ENCODE data around the gene ATP13A5.

Gene ATP13A5

GRCh38 chr3:193250492-193250891 lies 128.1 kb downstream of the ATP13A5 start:
- H2BK5ac ChIP-seq (ENCODE audit: low read length), result no peak overlapping the region
- H3K4ac ChIP-seq (ENCODE audit: low read length), result no peak overlapping the region
- no peak overlapping the region for H3K4me3 ChIP-seq (ENCODE audit: low read length in 2 of 2)
- no peak overlapping the region for H3K23ac ChIP-seq (ENCODE audit: low read depth, low read length, poor library complexity)
- H2AFZ ChIP-seq (ENCODE audit: low read length), result no peak overlapping the region
- no peak overlapping the region for H3K9ac ChIP-seq (ENCODE audit: low read depth, low read length, poor library complexity)
- no peaks in the 10 kb centered on the region for H3K79me1 ChIP-seq (ENCODE audit: low read depth, low read length)
- H2AK5ac ChIP-seq (ENCODE audit: low read depth, low read length), result no peak overlapping the region
- no peak overlapping the region for H3K18ac ChIP-seq (ENCODE audit: low read length)
- no peaks in the 10 kb centered on the region for H3K36me3 ChIP-seq (replicated peaks in 1 of 2; ENCODE audit: control insufficient read depth in 2 of 2, insufficient read depth in 2 of 2, low read length in 2 of 2)
- H4K8ac ChIP-seq (ENCODE audit: low read depth, low read length), result no peak overlapping the region
- H3K9me3 ChIP-seq (replicated peaks in 1 of 2; ENCODE audit: control insufficient read depth in 2 of 2, insufficient read depth in 1 of 2, low read depth in 1 of 2, low read length in 2 of 2), result peaks cover 0 to 4% of the 10 kb centered on the region in 2 donors
- no peak overlapping the region for H3K14ac ChIP-seq (ENCODE audit: low read length)
- no CpG with 5 or more reads among the region's 4 CpGs for WGBS, 2 donors (ENCODE audit: extremely low coverage in 2 of 2, insufficient read length in 2 of 2, insufficient replicate concordance in 1 of 2)
- no peak overlapping the region for H3K27ac ChIP-seq (replicated peaks; ENCODE audit: low read length)
- no peak overlapping the region for H2BK15ac ChIP-seq (ENCODE audit: low read length)
- H2BK12ac ChIP-seq (ENCODE audit: low read length), result no peak overlapping the region
- no peak overlapping the region for H4K91ac ChIP-seq (ENCODE audit: low read depth, low read length, poor library complexity)
- no peaks in the 10 kb centered on the region for H3K4me1 ChIP-seq (ENCODE audit: control insufficient read depth in 2 of 2, insufficient read depth in 1 of 2, low read depth in 1 of 2, low read length in 2 of 2)
- H3K4me2 ChIP-seq (ENCODE audit: insufficient read depth, low read length, poor library complexity, severe bottlenecking), result no peak overlapping the region
- no peaks in the 10 kb centered on the region for H3K27me3 ChIP-seq (ENCODE audit: control insufficient read depth in 3 of 3, insufficient read depth in 3 of 3, low read depth in 1 of 3, low read length in 3 of 3)
- no peak overlapping the region for H2BK120ac ChIP-seq (ENCODE audit: low read depth, low read length)
- no peak for DNase-seq (ENCODE audit: low spot score)

DNA sequence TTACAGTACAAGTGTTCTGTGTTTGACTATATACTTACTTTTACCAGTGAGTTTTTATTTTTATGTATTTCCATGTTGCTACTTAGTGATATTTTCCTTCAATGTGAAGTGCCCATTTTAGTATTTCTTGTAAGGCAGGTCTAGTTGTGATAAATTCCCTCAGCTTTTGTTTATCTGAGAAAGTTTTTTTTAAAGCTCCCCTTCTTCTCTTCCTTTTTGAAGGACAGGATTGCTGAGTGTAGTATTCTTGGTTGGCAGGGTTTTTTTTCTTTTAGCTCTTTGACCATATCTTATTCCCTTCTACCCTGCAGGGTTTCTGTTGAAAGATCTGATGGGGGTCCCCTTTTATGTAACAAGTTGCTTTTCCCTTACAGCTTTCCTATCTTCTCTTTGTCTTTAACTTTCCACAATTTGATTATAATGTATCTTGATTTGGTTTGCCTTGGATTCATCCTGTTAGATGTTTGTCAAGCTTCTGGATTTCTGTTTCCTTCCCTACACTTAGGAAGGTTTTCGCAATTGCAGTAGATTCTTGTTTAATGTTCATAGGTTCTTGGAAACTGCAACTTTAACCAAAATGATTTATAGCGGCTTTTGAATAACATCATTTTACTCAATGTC lies 129.6 kb downstream of the ATP13A5 start:
- Histone ChIP-seq H2AK5ac (ENCODE audit: low read depth, low read length) (no peak overlapping the region), H2AFZ (ENCODE audit: low read length) (no peak overlapping the region), H2BK120ac (ENCODE audit: low read depth, low read length) (no peak overlapping the region), H3K4ac (ENCODE audit: low read length) (no peak overlapping the region), H2BK5ac (ENCODE audit: low read length) (no peak overlapping the region), H3K9ac (ENCODE audit: low read depth, low read length, poor library complexity) (no peak overlapping the region), H3K9me3 (replicated peaks in 1 of 2; ENCODE audit: control insufficient read depth in 2 of 2, insufficient read depth in 1 of 2, low read depth in 1 of 2, low read length in 2 of 2) (peaks cover 0 to 4% of the 10 kb centered on the region in 2 donors), H3K27ac (replicated peaks; ENCODE audit: low read length) (no peak overlapping the region), H3K23ac (ENCODE audit: low read depth, low read length, poor library complexity) (no peak overlapping the region), H4K91ac (ENCODE audit: low read depth, low read length, poor library complexity) (no peak overlapping the region), H3K14ac (ENCODE audit: low read length) (no peak overlapping the region), H2BK12ac (ENCODE audit: low read length) (no peak overlapping the region), H3K18ac (ENCODE audit: low read length) (no peak overlapping the region), H2BK15ac (ENCODE audit: low read length) (no peak overlapping the region), H3K4me2 (ENCODE audit: insufficient read depth, low read length, poor library complexity, severe bottlenecking) (no peak overlapping the region), H3K4me1 (ENCODE audit: control insufficient read depth in 2 of 2, insufficient read depth in 1 of 2, low read depth in 1 of 2, low read length in 2 of 2) (no peaks in the 10 kb centered on the region), H3K4me3 (ENCODE audit: low read length in 2 of 2) (no peak overlapping the region), H3K27me3 (ENCODE audit: control insufficient read depth in 3 of 3, insufficient read depth in 3 of 3, low read depth in 1 of 3, low read length in 3 of 3) (no peaks in the 10 kb centered on the region), H3K36me3 (replicated peaks in 1 of 2; ENCODE audit: control insufficient read depth in 2 of 2, insufficient read depth in 2 of 2, low read length in 2 of 2) (no peaks in the 10 kb centered on the region), H4K8ac (ENCODE audit: low read depth, low read length) (no peak overlapping the region), H3K79me1 (ENCODE audit: low read depth, low read length) (no peaks in the 10 kb centered on the region)
- no CpG with 5 or more reads among the region's 2 CpGs for WGBS, 2 donors (ENCODE audit: extremely low coverage in 2 of 2, insufficient read length in 2 of 2, insufficient replicate concordance in 1 of 2)
- no peak for DNase-seq (ENCODE audit: low spot score)

GRCh38 chr3:193243571-193243970 lies 135.0 kb downstream of the ATP13A5 start:
- H3K36me3 ChIP-seq (replicated peaks in 1 of 2; ENCODE audit: control insufficient read depth in 2 of 2, insufficient read depth in 2 of 2, low read length in 2 of 2), result no peaks in the 10 kb centered on the region
- no peak overlapping the region for H2AFZ ChIP-seq (ENCODE audit: low read length)
- peaks cover 0 to 31% (median 11%) of the 10 kb centered on the region in 3 experiments for H3K27me3 ChIP-seq (ENCODE audit: control insufficient read depth in 3 of 3, insufficient read depth in 3 of 3, low read depth in 1 of 3, low read length in 3 of 3)
- DNase-seq (ENCODE audit: low spot score), result no peak
- no peak overlapping the region for H3K4me3 ChIP-seq (ENCODE audit: low read length in 2 of 2)
- H3K14ac ChIP-seq (ENCODE audit: low read length), result no peak overlapping the region
- no peak overlapping the region for H3K4ac ChIP-seq (ENCODE audit: low read length)
- H2BK120ac ChIP-seq (ENCODE audit: low read depth, low read length), result no peak overlapping the region
- no peak overlapping the region for H4K91ac ChIP-seq (ENCODE audit: low read depth, low read length, poor library complexity)
- H3K18ac ChIP-seq (ENCODE audit: low read length), result no peak overlapping the region
- no peaks in the 10 kb centered on the region for H3K9me3 ChIP-seq (replicated peaks in 1 of 2; ENCODE audit: control insufficient read depth in 2 of 2, insufficient read depth in 1 of 2, low read depth in 1 of 2, low read length in 2 of 2)
- H3K9ac ChIP-seq (ENCODE audit: low read depth, low read length, poor library complexity), result no peak overlapping the region
- no peak overlapping the region for H3K23ac ChIP-seq (ENCODE audit: low read depth, low read length, poor library complexity)
- H2BK15ac ChIP-seq (ENCODE audit: low read length), result no peak overlapping the region
- no peak overlapping the region for H3K4me2 ChIP-seq (ENCODE audit: insufficient read depth, low read length, poor library complexity, severe bottlenecking)
- no peaks in the 10 kb centered on the region for H3K79me1 ChIP-seq (ENCODE audit: low read depth, low read length)
- H2BK12ac ChIP-seq (ENCODE audit: low read length), result no peak overlapping the region
- H2BK5ac ChIP-seq (ENCODE audit: low read length), result no peak overlapping the region
- H4K8ac ChIP-seq (ENCODE audit: low read depth, low read length), result no peak overlapping the region
- H2AK5ac ChIP-seq (ENCODE audit: low read depth, low read length), result no peak overlapping the region
- H3K4me1 ChIP-seq (ENCODE audit: control insufficient read depth in 2 of 2, insufficient read depth in 1 of 2, low read depth in 1 of 2, low read length in 2 of 2), result peaks cover 0 to 3% of the 10 kb centered on the region in 2 donors
- no CpG with 5 or more reads among the region's 3 CpGs for WGBS, 2 donors (ENCODE audit: extremely low coverage in 2 of 2, insufficient read length in 2 of 2, insufficient replicate concordance in 1 of 2)
- H3K27ac ChIP-seq (replicated peaks; ENCODE audit: low read length), result no peak overlapping the region

DNA sequence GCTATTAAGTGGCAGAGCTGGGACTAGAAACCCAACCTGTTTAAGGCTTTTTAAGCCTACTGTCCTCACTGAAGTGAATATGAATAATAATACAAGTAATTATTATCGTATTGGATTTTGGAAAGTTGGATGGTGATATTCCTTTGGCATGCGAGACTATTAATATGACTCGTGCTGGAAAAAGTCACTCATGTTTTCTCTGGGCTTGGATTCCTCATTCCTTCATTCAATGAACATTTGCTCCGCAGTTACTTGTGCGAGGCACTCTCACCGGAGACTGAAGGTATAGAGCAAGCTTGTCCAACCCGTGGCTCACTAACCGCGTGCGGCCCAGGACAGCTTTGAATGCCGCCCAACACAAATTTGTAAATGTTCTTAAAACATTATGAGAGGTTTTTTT lies 136.8 kb downstream of the ATP13A5 start:
- Histone ChIP-seq H3K4me2 (ENCODE audit: insufficient read depth, low read length, poor library complexity, severe bottlenecking) (peak overlapping the region; percentile 91), H2BK15ac (ENCODE audit: low read length) (peak overlapping the region; percentile 91), H2BK5ac (ENCODE audit: low read length) (peak overlapping the region; percentile 82), H3K23ac (ENCODE audit: low read depth, low read length, poor library complexity) (no peak overlapping the region), H3K36me3 (replicated peaks in 1 of 2; ENCODE audit: control insufficient read depth in 2 of 2, insufficient read depth in 2 of 2, low read length in 2 of 2) (no peaks in the 10 kb centered on the region), H3K9ac (ENCODE audit: low read depth, low read length, poor library complexity) (no peak overlapping the region), H2AFZ (ENCODE audit: low read length) (peak overlapping the region; percentile 96), H3K4me1 (ENCODE audit: control insufficient read depth in 2 of 2, insufficient read depth in 1 of 2, low read depth in 1 of 2, low read length in 2 of 2) (peaks cover 0 to 3% of the 10 kb centered on the region in 2 donors), H3K79me1 (ENCODE audit: low read depth, low read length) (no peaks in the 10 kb centered on the region), H4K8ac (ENCODE audit: low read depth, low read length) (no peak overlapping the region), H3K27ac (replicated peaks; ENCODE audit: low read length) (no peak overlapping the region), H3K4ac (ENCODE audit: low read length) (no peak overlapping the region), H2BK12ac (ENCODE audit: low read length) (no peak overlapping the region), H3K9me3 (replicated peaks in 1 of 2; ENCODE audit: control insufficient read depth in 2 of 2, insufficient read depth in 1 of 2, low read depth in 1 of 2, low read length in 2 of 2) (no peaks in the 10 kb centered on the region), H3K27me3 (ENCODE audit: control insufficient read depth in 3 of 3, insufficient read depth in 3 of 3, low read depth in 1 of 3, low read length in 3 of 3) (peaks cover 0 to 37% (median 11%) of the 10 kb centered on the region in 3 experiments), H2AK5ac (ENCODE audit: low read depth, low read length) (no peak overlapping the region), H4K91ac (ENCODE audit: low read depth, low read length, poor library complexity) (no peak overlapping the region), H3K14ac (ENCODE audit: low read length) (no peak overlapping the region), H3K18ac (ENCODE audit: low read length) (no peak overlapping the region), H2BK120ac (ENCODE audit: low read depth, low read length) (no peak overlapping the region), H3K4me3 (ENCODE audit: low read length in 2 of 2) (peak overlapping the region in 1 of 2 donors; percentile 53)
- WGBS, 2 donors (ENCODE audit: extremely low coverage in 2 of 2, insufficient read length in 2 of 2, insufficient replicate concordance in 1 of 2), result 100% methylated on average over 2 of the region's 11 CpGs; no CpG with 5 or more reads in 1 of the 2 donors
- no peak for DNase-seq (ENCODE audit: low spot score)

All from neuronal stem cell (in vitro differentiated cells).